K562 (cell line): ENCODE data around the gene LMO2. TPM values are rescaled to one million over a fixed set of nuclear protein-coding genes. Genes with fewer than 3 reads are reported as not detected.
A peak's percentile ranks its signal among the peaks of the same experiment; 100 is the strongest.
"Not testable (repeated sequence)": the region's sequence is repeated elsewhere in the genome, so short reads cannot be mapped to it uniquely, and the experiment has no call there.

Experiments
- ATAC-seq: fragments of 200-7000 bp; cut with Tn5 transposase; 3 replicates; pipeline ENCODE4 v1.9.1; 2020; ENCODE audit warnings: moderate library complexity
- BruUV-seq: library from RNA; stranded (reverse); fragments of 400-500 nt; replicated peaks from 2 replicates; lab custom pipeline; 2021; lab: Mats Ljungman, UMichigan
- CTCF ChIA-PET: fragments of 300-600 bp; formaldehyde crosslinking; extraction: SDS; loops from one replicate; lab custom pipeline; 2021; ENCODE audit warnings: low intra/inter-chr PET ratio; lab: Yijun Ruan, JAX
- POLR2A ChIA-PET: fragments of 300-600, 350-650 bp; sonication (Branson Sonifier 250); formaldehyde crosslinking; extraction: SDS; loops from one replicate; lab custom pipeline; 2021; ENCODE audit warnings: antibody characterized with exemption, inconsistent platforms; lab: Yijun Ruan, JAX
- DNase-seq, 4 experiments: peaks; one replicate each; pipeline versions ENCODE4 v3.0.0 to v3.0.0-alpha.2; 2011 to 2018; ENCODE audit warnings: low spot score in 3 of 4, mixed read lengths in 3 of 4; ENCODE audit errors: extremely low read depth in 1 of 4
- FAIRE-seq: peaks from 2 replicates; lab custom pipeline; 2011; peaks lifted over from hg19 to GRCh38; lab: Jason Lieb, UNC
- H2AFZ ChIP-seq: 2 replicates; pipeline ENCODE4 v1.6.0; 2011; ENCODE audit warnings: low read depth, low read length, control low read depth, inconsistent platforms
- H3K27ac ChIP-seq: fragments of 200-600 bp; 3 replicates; pipeline ENCODE4 v1.8.0; 2011; ENCODE audit warnings: low read depth, mild to moderate bottlenecking, control low read depth, inconsistent platforms, low read length, moderate library complexity, mixed read lengths; ENCODE audit errors: extremely low read depth
- H3K27me3 ChIP-seq, 2 experiments: fragments of 300-600 bp in 1 of 2; 2 replicates in 1 of 2; 3 replicates in 1 of 2; pipeline versions ENCODE4 v1.6.0 to v1.8.0; 2011; ENCODE audit warnings: inconsistent platforms in 2 of 2, low read length in 2 of 2, mild to moderate bottlenecking in 1 of 2, mixed read lengths in 1 of 2, moderate library complexity in 1 of 2; ENCODE audit not compliant: control insufficient read depth in 2 of 2, insufficient read depth in 2 of 2
- H3K36me3 ChIP-seq: fragments of 300-600 bp; 3 replicates; pipeline ENCODE4 v1.8.0; 2011; ENCODE audit warnings: mild to moderate bottlenecking, low read length, inconsistent platforms; ENCODE audit not compliant: control insufficient read depth, insufficient read depth
- H3K4me1 ChIP-seq, 2 experiments: fragments of 200-600 bp in 1 of 2; replicated peaks in 1 of 2; 2 replicates in 1 of 2; 3 replicates in 1 of 2; pipeline versions ENCODE4 v1.5.1 to v1.8.0; 2011; ENCODE audit warnings: inconsistent platforms in 2 of 2, low read length in 2 of 2, mild to moderate bottlenecking in 1 of 2, mixed read lengths in 1 of 2, moderate library complexity in 1 of 2; ENCODE audit not compliant: control insufficient read depth in 2 of 2, insufficient read depth in 2 of 2
- H3K4me2 ChIP-seq: 2 replicates; pipeline ENCODE4 v1.6.1; 2011; ENCODE audit warnings: low read length, control low read depth, inconsistent platforms, mixed read lengths; ENCODE audit not compliant: insufficient read depth
- H3K4me3 ChIP-seq: fragments of 200-600 bp; sonication (generic), shearing (Covaris generic); 2 replicates; pipeline ENCODE4 v1.5.1; 2016; ENCODE audit warnings: control low read depth, inconsistent platforms
- H3K79me2 ChIP-seq: fragments of 200-600 bp; 3 replicates; pipeline ENCODE4 v1.8.0; 2011; ENCODE audit warnings: low read length, inconsistent platforms; ENCODE audit not compliant: control insufficient read depth, insufficient read depth
- H3K9ac ChIP-seq, 2 experiments: 2 replicates each; pipeline versions ENCODE4 v1.6.0 to v1.6.1; 2011; ENCODE audit warnings: low read depth in 2 of 2, low read length in 2 of 2, control low read depth in 1 of 2, inconsistent platforms in 1 of 2, mild to moderate bottlenecking in 1 of 2, mixed read lengths in 1 of 2; ENCODE audit not compliant: insufficient read depth in 1 of 2
- H3K9me1 ChIP-seq: one replicate; pipeline ENCODE4 v1.6.0; 2011; ENCODE audit warnings: inconsistent platforms, mild to moderate bottlenecking, low read length, moderate library complexity; ENCODE audit not compliant: control insufficient read depth, insufficient read depth
- H3K9me3 ChIP-seq: replicated peaks from 2 replicates; pipeline ENCODE4 v1.5.1; 2011; ENCODE audit warnings: low read depth, low read length, inconsistent platforms; ENCODE audit not compliant: control insufficient read depth, insufficient read depth
- H4K20me1 ChIP-seq: replicated peaks from 2 replicates; pipeline ENCODE4 v1.6.1; 2011; ENCODE audit warnings: low read length, inconsistent platforms, mixed read lengths; ENCODE audit not compliant: control insufficient read depth, insufficient read depth
- PTBP1 ChIP-seq: fragments of 200-400 bp; formaldehyde crosslinking; IDR thresholded peaks from 2 replicates; pipeline ENCODE4 v1.6.1; 2017; ENCODE audit warnings: low read depth, low read length
- SNIP1 ChIP-seq: fragments of 450-650 bp; IDR thresholded peaks from 2 replicates; pipeline ENCODE4 v1.7.1; 2017; ENCODE audit warnings: low read depth, mild to moderate bottlenecking
- ZNF146 ChIP-seq: IDR thresholded peaks from one replicate; pipeline ENCODE4 v1.6.1; 2018; ENCODE audit warnings: missing compliant biosample characterization; ENCODE audit not compliant: unreplicated experiment
- ZNF347 ChIP-seq: fragments of 450-650 bp; formaldehyde crosslinking; IDR thresholded peaks from 2 replicates; pipeline ENCODE4 v1.4.0; 2020; ENCODE audit warnings: low read depth, mild to moderate bottlenecking, moderate library complexity
- WGBS: fragments of 100-300 bp; shearing (Covaris generic); methylation state at CpG from one replicate; pipeline ENCODE4 v1.1.6; 2016; ENCODE audit warnings: low coverage, mixed read lengths; ENCODE audit not compliant: insufficient coverage; ENCODE audit errors: missing lambda C conversion rate; 5-methylcytosine and 5-hydroxymethylcytosine counted together
- in situ Hi-C: fragments of 300-500 bp; cut with MboI; formaldehyde crosslinking; loops from 4 replicates; pipeline ENCODE4 v1.15.0; 2018; ENCODE audit warnings: inconsistent platforms, mixed read lengths
- intact Hi-C: fragments of 100-400 bp; cut with micrococcal nuclease; formaldehyde crosslinking; loops from 2 replicates; pipeline ENCODE4 v1.14.2; 2022
- polyA plus RNA-seq, 8 experiments: library from polyadenylated mRNA; depleted of rRNA in 4 of 8; stranded (reverse) in 5 of 8; unstranded in 3 of 8; fragments of >200 nt; fragmentation: Nextera tagmentation in 2 of 8; fragmentation: Illumina TruSeq in 1 of 8; extraction: Ambion mirVana in 2 of 8; extraction: Trizol in 1 of 8; gene quantifications; 2 replicates each; pipeline versions ENCODE4 v1.2.1 to v1.2.3, GENCODE V29; 2011 to 2014; ENCODE audit warnings: inconsistent platforms in 1 of 8, missing spikeins in 1 of 8
- total RNA-seq, 7 experiments: library from RNA; depleted of rRNA in 6 of 7; stranded (reverse); fragments of >200 nt in 6 of 7; fragmentation: Illumina TruSeq in 2 of 7; extraction: Trizol in 2 of 7; gene quantifications; 2 replicates each; pipeline versions ENCODE4 v1.2.1 to v1.2.3, GENCODE V29; 2011 to 2021; ENCODE audit warnings: low replicate concordance in 1 of 7

LMO2 gene
- total and polyA plus RNA-seq, 9 of the 15 experiments (the other 6 are each of a cell fraction or from before 2014, with no cell fraction given): 6.9 to 126 (median 91.5) TPM

DNA sequence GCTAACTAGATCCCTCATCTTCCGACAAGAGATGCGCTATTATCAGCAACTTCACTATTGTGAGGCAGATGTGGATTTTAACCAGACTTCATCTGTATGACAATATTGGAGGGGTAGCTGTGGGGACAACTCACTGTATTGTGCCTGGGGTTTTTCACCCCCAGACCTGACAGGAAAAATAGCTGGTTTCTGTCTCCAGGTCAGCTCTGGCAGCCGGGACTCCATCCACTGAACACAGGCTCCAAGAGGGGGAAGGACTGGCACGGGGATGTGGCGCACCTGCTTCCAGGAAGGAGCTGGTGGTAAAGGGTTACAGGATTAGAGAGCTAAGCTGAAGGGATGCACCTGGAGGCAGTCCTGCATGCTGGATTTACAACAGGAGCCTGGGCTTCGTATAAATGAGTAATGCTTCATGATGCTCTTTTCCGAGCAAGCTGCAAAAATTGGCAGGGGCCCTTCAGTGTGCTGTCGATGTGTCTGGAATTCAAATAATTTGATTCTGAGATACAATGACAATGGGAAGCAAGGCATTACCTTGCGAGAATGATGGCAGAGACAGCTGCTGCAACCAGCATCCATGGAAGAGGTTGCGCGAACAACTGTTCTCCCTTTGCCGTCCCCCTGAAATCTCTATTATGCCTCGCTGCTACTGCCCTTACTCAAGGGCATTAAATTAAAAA lies 49.5 kb downstream of the LMO2 start:
- H3K79me2 ChIP-seq: no peaks in the 10 kb centered on the region
- WGBS: 34% methylated on average over 13 of the region's 13 CpGs
- H3K36me3 ChIP-seq: no peaks in the 10 kb centered on the region
- no peak overlapping the region for H3K9ac ChIP-seq
- H3K4me2 ChIP-seq: no peak overlapping the region
- FAIRE-seq: no peak
- intact Hi-C loops: no loop called here
- ATAC-seq: no peak
- TF ChIP-seq SNIP1 (no peak), PTBP1 (no peak), ZNF347 (CRISPR knock-in tag) (no peak)
- TF ChIP-seq, all 486 proteins: peak for 0
- CTCF ChIA-PET: no interaction called here
- Histone ChIP-seq H3K9me3 (no peaks in the 10 kb centered on the region), H3K4me1 (no peaks in the 10 kb centered on the region), H3K4me3 (no peak overlapping the region), H3K9me1 (no peaks in the 10 kb centered on the region), H3K27ac (no peak overlapping the region), H3K27me3 (peaks cover 5 to 15% of the 10 kb centered on the region in 2 experiments; a peak in 3 of 5 replicates), H4K20me1 (no peaks in the 10 kb centered on the region), H2AFZ (no peak overlapping the region)
- POLR2A ChIA-PET: interaction anchor here (0.6 to 1.6 kb wide), 4 partner anchors 9 to 521 kb away, joined by 3 to 6 read pairs (median 4); no protein-coding TSS in a partner anchor
- BruUV-seq: no TSS peak
- in situ Hi-C loops: loop anchor here (25.0 kb wide), 2 partner anchors 320 to 495 kb away; no protein-coding TSS in a partner anchor
- DNase-seq: no peak

DNA sequence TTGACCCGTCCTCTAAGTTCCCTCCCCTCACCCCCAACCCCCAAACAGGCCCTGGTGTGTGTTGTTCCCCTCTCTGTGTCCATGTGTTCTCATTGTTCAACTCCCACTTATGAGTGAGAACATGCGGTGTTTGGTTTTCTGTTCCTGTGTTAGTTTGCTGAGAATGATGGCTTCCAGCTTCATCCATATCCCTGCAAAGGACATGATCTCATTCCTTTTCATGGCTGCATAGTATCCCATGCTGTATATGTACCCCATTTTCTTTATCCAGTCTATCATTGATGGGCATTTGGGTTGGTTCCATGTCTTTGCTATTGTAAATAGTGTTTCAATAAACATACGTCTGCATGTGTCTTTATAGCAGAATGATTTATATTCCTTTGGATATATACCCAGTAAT lies 53.6 kb downstream of the LMO2 start:
- intact Hi-C loops (loop anchor here (10.0 kb wide), 1 partner anchor 337 kb away; no protein-coding TSS in a partner anchor), in situ Hi-C loops (loop anchor here (25.0 kb wide), 2 partner anchors 324 to 499 kb away; no protein-coding TSS in a partner anchor)
- DNase-seq, H3K4me3 ChIP-seq, BruUV-seq, H3K27ac ChIP-seq, H3K4me2 ChIP-seq, POLR2A ChIA-PET, CTCF ChIA-PET, H2AFZ ChIP-seq, FAIRE-seq, H4K20me1 ChIP-seq, H3K9ac ChIP-seq, H3K36me3 ChIP-seq, H3K9me3 ChIP-seq, H3K9me1 ChIP-seq, ATAC-seq, H3K4me1 ChIP-seq, H3K79me2 ChIP-seq: not testable (repeated sequence)
- 10% methylated on average over 2 of the region's 3 CpGs for WGBS
- TF ChIP-seq ZNF146 (CRISPR knock-in tag): peak; percentile 74
- H3K27me3 ChIP-seq: peaks cover 5 to 10% of the 10 kb centered on the region in 2 experiments; a peak in 3 of 5 replicates

DNA sequence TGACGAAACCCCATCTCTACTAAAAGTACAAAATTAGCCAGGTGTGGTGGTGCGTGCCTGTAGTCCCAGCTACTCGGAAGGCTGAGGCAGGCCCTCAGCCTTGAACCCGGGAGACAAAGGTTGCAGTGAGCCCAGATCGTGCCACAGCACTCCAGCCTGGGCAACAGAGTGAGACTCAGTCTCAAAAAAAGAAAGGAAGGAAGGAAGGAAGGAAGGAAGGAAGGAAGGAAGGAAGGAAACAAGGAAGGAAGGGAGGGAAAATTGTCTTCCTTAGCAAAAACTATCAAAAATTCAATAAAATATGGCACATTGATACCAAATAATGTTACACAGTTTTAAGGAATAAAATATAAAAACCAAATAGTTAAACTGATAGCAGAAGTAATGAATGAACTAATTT lies 54.5 kb downstream of the LMO2 start:
- H4K20me1 ChIP-seq, ATAC-seq, CTCF ChIA-PET, H3K27ac ChIP-seq, H3K4me1 ChIP-seq, POLR2A ChIA-PET, H3K4me2 ChIP-seq, H3K9me3 ChIP-seq, FAIRE-seq, H3K4me3 ChIP-seq, H3K9me1 ChIP-seq, H3K79me2 ChIP-seq, H3K36me3 ChIP-seq, H2AFZ ChIP-seq, H3K9ac ChIP-seq, DNase-seq, BruUV-seq: not testable (repeated sequence)
- 73% methylated on average over 3 of the region's 5 CpGs for WGBS
- in situ Hi-C loops: loop anchor here (25.0 kb wide), 2 partner anchors 325 to 500 kb away; no protein-coding TSS in a partner anchor
- peaks cover 6 to 14% of the 10 kb centered on the region in 2 experiments for H3K27me3 ChIP-seq
- intact Hi-C loops: loop anchor here (10.0 kb wide), 1 partner anchor 337 kb away; no protein-coding TSS in a partner anchor
